Body of pancreas (tissue), 4 donors: ENCODE measurements around the gene USP21.

Experiments used
- POLR2A ChIP-seq, 3 donors: fragments of 450-650 bp; IDR thresholded peaks; one replicate each; pipeline ENCODE4 v1.6.1; 2016; ENCODE audit warnings: antibody characterized with exemption in 3 of 3, mild to moderate bottlenecking in 2 of 3
- TF ChIP-seq, protein P1 (sequence below), 7 experiments: fragments of 450-650 bp in 4 of 7; fragments of 200-600 bp in 3 of 7; sonication (generic) in 3 of 7; IDR thresholded peaks; one replicate each; pipeline ENCODE4 v1.5.1; 2016 to 2019; ENCODE audit warnings: antibody characterized with exemption in 7 of 7

GRCh38 chr1:161206411-161207140 is 47.3 kb downstream of the USP21 start:
- TF ChIP-seq, protein P1, sequence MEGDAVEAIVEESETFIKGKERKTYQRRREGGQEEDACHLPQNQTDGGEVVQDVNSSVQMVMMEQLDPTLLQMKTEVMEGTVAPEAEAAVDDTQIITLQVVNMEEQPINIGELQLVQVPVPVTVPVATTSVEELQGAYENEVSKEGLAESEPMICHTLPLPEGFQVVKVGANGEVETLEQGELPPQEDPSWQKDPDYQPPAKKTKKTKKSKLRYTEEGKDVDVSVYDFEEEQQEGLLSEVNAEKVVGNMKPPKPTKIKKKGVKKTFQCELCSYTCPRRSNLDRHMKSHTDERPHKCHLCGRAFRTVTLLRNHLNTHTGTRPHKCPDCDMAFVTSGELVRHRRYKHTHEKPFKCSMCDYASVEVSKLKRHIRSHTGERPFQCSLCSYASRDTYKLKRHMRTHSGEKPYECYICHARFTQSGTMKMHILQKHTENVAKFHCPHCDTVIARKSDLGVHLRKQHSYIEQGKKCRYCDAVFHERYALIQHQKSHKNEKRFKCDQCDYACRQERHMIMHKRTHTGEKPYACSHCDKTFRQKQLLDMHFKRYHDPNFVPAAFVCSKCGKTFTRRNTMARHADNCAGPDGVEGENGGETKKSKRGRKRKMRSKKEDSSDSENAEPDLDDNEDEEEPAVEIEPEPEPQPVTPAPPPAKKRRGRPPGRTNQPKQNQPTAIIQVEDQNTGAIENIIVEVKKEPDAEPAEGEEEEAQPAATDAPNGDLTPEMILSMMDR (IDR thresholded peaks at IDR 0.05): no peak
- TF ChIP-seq POLR2A (IDR thresholded peaks at IDR 0.05): no peak
